Left cardiac atrium (tissue), 4 donors: ENCODE data around the gene SULT2B1. TPM values are rescaled to one million over a fixed set of nuclear protein-coding genes. Genes with fewer than 3 reads are reported as not detected.

Source experiments
- ATAC-seq, 2 donors: fragments of 200-7000 bp; cut with Tn5 transposase; one replicate each; pipeline ENCODE4 v1.9.1; 2020; ENCODE audit warnings: mild to moderate bottlenecking in 2 of 2, moderate library complexity in 2 of 2
- DNase-seq: peaks from one replicate; pipeline ENCODE4 v3.0.0-alpha.2; 2020
- intact Hi-C, 2 donors: fragments of 100-400 bp; cut with DNase I; formaldehyde crosslinking; loops; one replicate each; pipeline versions ENCODE4 v1.14.1 to v1.15.1; 2022 to 2023
- total RNA-seq, 2 donors: library from RNA; stranded (reverse); fragmentation: NEBNext Ultra II Directional; extraction: Animal tissue kit (Norgen Biotek cat#: 25700); gene quantifications; one replicate each; pipeline ENCODE4 v1.2.1, GENCODE V29; 2021
- donor health status: DM: no; HTN: yes; CAD: no.
- donor health status: DM: no; HTN: yes; CAD: no; lungs with severe emphysema.
- donor health status: DM: yes; HTN: yes; CAD: no.
- donor health status: Dilated cardiomyopathy.

SULT2B1 gene
- total RNA-seq, 2 donors from 2014 or later: 0.39 to 0.71 TPM

GRCh38 chr19:48613852-48614435, 62.0 kb downstream of the SULT2B1 start:
- DNase-seq: no peak
- intact Hi-C loops: no loop called here
- peak in 1 of 2 donors; percentile 31 for ATAC-seq

GRCh38 chr19:48614436-48615230, 62.7 kb downstream of the SULT2B1 start, which contains the start of gene FAM83E:
Gene FAM83E (minus strand): TSS chr19:48615076. CDS start chr19:48613372, 1,704 bp downstream.
- intact Hi-C loops: no loop called here
- ATAC-seq (no peak), DNase-seq (no peak)

GRCh38 chr19:48615231-48616040, 63.5 kb downstream of the SULT2B1 start:
- no peak for DNase-seq

GRCh38 chr19:48616041-48616436, 64.1 kb downstream of the SULT2B1 start:
- intact Hi-C loops: no loop called here
- no peak for ATAC-seq
- no peak for DNase-seq

More at GRCh38 chr19:48615231-48616040, 63.5 kb downstream of the SULT2B1 start:
- intact Hi-C loops: no loop called here
- no peak for ATAC-seq

GRCh38 chr19:48616491-48617056, 64.6 kb downstream of the SULT2B1 start:
- ATAC-seq (no peak), DNase-seq (no peak)
- intact Hi-C loops: no loop called here

GRCh38 chr19:48617146-48617937, 65.4 kb downstream of the SULT2B1 start:
- DNase-seq (no peak), ATAC-seq (no peak)
- intact Hi-C loops: no loop called here

- intact Hi-C loops: no loop called here
- DNase-seq (no peak), ATAC-seq (no peak)
These were observed 66.4 kb downstream of the SULT2B1 start for GRCh38 chr19:48618278-48618915.

- intact Hi-C loops: no loop called here
- ATAC-seq: peak; percentile 91 to 92
- DNase-seq: peak; percentile 99
These were observed 67.1 kb downstream of the SULT2B1 start, which contains the start of the genes RPL18 and SPHK2 for GRCh38 chr19:48618916-48619691. Gene RPL18 (minus strand): TSS chr19:48619178. CDS start chr19:48619143, 35 bp downstream. Gene SPHK2 (plus strand): TSS chr19:48619506. CDS start chr19:48620515, 1,009 bp downstream.

GRCh38 chr19:48619692-48620585, 68.0 kb downstream of the SULT2B1 start:
- intact Hi-C loops: no loop called here
- DNase-seq (peak; percentile 30), ATAC-seq (no peak)

GRCh38 chr19:48623556-48624066, 71.6 kb downstream of the SULT2B1 start:
- DNase-seq (no peak), ATAC-seq (no peak)
- intact Hi-C loops: no loop called here

GRCh38 chr19:48624067-48624594, 72.2 kb downstream of the SULT2B1 start:
- intact Hi-C loops: no loop called here
- peak; percentile 86 to 88 for ATAC-seq
- peak; percentile 99 for DNase-seq

- no peak for DNase-seq
- ATAC-seq: no peak
- intact Hi-C loops: no loop called here
These were observed 73.1 kb downstream of the SULT2B1 start for GRCh38 chr19:48624791-48625723.

- DNase-seq (peak; percentile 38), ATAC-seq (no peak)
- intact Hi-C loops: no loop called here
These were observed 73.9 kb downstream of the SULT2B1 start for GRCh38 chr19:48625891-48626327.

- intact Hi-C loops: no loop called here
- DNase-seq (no peak), ATAC-seq (no peak)
These were observed 75.4 kb downstream of the SULT2B1 start for GRCh38 chr19:48627201-48627864.
